NCI-H1417 (cell line): Measurements from ENCODE around the gene KRTAP3-2.

Source experiments
- DNase-seq, 3 experiments: peaks; one replicate each; lab custom pipeline; 2025; lab: John Stamatoyannopoulos, UW

The KRTAP3-2 gene

GRCh38 chr17:41010441-41010840 is 10.7 kb upstream of the KRTAP3-2 start:
- DNase-seq, result no peak

DNA sequence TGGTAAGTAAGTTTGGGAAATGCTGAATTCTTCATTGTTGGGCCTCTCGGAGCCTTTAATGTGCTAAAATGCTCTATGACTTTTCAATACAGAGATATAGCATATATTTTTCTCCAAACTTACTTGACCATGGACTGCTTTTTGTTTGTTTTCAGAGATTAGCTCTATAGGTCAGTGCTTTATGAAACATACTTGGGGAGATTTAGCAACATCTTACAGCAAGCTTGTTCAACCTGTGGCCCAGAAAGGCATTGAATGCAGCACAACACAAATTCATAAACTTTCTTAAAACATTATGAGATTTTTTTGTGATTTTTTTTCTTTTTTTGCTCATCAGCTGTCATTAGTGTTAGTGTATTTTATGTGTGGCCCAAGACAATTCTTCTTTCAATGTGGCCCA is 10.2 kb upstream of the KRTAP3-2 start:
- no peak for DNase-seq

- DNase-seq, result peak in 2 of 3 experiments; percentile 38 to 77
These were observed 9.6 kb upstream of the KRTAP3-2 start for GRCh38 chr17:41009301-41009760.

DNA sequence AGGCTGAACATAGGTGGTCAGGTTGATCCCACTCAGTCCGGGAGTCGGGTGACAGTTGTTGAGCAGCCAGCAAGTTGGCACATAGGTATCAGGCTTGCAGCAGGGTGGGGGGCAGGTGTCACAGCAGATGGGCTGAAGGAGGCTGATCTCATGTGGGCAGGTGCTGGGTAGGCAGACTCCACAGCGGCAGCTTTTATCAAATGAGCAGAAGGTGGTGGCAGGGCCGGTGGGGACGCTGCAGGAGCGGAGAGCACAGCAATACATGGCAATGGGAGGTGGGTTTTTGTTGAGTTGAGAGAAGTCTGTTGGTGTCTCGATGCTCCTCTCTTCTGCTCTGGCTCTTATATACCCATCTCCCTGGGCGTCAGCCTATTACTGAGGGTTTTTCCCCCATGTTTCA is 9.1 kb upstream of the KRTAP3-2 start, which contains the start of gene KRTAP3-1:
KRTAP3-1 (minus strand) TSS at position 318 of the 400 bp plus-strand sequence; CDS start at position 264, 54 bp downstream.
- DNase-seq, result peak in 2 of 3 experiments; percentile 22 to 66

DNA sequence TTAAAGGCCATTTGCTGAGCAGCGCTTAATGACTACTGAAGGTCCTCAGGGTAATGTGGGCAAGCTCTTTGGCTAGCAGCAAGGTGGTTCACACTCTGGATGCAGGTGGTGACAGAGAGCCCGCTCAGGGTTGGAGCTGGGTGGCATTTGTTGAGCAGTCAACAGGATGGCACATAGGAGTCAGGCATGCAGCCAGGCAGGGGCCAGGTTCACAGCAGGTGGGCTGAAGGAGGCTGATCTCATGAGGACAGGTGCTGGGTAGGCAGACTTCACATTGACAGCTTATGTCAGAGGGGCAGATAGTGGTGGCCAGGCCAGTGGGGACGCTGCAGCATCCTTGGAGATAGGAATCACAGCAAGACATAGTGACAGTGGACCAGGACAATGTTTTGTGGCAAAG is 4.7 kb upstream of the KRTAP3-2 start:
- DNase-seq, result peak in 2 of 3 experiments; percentile 11 to 44

DNA sequence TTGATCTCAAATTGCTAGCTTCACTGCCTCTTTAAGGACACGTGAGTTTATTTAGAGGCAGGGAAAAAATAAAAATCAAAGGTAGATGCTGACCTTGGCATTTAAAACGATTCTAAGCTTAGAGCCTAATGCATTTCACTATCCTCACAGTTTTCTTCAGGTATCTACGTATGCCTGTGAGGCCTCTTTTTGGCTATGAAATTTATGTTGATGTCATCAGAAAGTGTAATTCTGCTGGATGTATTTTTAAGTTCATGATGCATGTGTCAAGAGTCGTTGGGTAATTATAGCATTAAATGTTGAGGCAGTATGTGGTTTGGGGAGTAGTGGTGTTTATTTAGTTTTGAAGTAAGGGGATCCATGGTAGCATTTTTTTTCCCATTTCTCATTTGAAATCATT is 4.2 kb upstream of the KRTAP3-2 start:
- DNase-seq, result peak in 1 of 3 experiments; percentile 44

- DNase-seq, result no peak
These were observed 3.1 kb upstream of the KRTAP3-2 start for GRCh38 chr17:41002814-41003213.

DNA sequence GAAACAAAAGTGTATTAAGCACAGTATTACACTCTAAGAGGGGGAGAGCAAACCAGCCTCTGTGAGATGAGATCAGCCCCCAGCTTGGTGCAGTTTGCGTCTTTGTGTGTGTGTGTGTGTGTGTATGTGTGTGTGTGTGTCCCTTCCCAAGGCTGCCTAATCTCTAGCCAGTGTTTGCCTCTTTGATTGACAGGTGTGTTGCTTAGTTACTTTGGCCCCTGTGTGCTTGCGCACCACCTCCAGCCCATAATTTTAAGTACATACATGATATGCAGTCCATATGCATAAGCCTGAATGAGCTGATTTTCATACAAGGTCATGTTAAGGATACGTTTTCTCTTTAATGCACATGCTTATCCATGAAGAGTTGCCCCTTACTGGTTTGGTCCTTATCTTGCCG is 2.1 kb upstream of the KRTAP3-2 start:
- DNase-seq, result no peak

DNA sequence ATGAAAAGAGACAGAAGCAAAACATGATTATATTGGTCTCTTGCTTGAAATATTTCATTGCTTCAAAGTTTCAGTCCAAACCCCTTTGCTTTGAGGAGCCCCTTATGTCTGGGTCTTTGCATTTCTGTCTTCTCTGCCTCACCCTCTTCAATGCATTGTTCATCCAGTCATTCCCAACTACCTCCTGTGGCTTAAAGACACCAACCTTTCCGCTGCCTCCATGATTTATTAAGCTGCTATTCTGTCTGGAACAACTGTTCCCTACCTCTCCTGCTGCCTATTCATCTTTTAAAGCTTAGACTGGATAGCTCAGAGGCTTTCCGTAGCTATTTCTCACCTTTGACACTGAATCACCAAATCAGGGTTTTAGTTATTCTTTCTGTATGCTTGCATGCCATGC is 2.3 kb downstream of the KRTAP3-2 start:
- no peak for DNase-seq

DNA sequence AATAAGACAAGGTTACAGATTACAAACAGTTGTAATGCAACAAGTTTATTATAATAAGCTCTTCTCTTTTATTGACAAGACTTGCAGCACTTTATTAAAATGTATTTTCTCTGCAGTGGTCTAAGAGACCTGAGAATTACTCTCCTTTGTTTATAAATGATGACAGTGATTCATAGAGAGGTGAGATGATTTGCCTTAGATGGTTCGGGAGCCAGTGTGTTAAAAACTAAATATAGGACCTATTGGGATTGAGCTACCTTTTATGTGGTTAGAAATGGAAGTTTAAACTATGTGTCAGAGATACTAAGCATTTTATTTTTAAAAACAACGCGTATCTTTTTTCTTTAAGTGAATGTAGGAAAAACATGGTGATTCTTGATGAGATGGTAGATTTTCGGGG is 2.9 kb downstream of the KRTAP3-2 start:
- DNase-seq, result no peak

DNA sequence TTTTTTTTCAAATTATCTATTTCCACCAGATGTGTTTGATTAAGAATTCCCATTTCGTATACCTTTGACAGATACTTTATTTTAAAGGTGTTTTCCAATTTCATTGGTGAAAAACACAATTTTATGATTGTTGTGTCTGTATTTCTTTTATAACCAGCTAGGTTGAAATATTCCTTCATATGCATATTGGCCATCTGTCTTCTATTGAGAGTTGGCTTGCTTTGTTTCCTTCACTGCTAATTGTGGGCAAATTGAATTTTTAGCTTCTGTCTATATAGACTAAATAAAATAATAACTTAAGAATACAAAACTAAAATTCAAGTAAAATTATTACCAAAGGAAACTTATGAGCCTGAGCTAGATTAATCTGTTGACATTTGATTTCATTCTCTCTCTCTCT is 4.6 kb downstream of the KRTAP3-2 start:
- no peak for DNase-seq

DNA sequence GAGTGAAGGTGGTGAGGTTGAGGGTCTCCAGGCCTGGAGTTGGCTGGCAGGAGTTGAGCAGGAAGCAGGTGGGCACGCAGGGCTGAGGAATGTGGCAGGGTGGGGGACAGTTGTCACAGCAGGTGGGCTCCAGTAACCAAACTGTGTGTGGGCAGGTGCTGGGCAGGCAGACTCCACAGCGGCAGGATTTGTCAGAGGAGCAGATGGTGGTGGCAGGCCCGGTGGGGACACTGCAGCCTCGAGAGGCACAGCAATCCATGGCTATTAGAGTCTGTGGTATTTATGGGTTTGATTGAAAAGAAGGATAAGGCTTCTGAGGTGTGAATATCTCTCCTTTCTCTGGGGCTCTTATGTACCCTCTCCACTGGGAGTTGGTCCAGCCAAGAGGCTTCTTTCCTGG is 5.9 kb downstream of the KRTAP3-2 start, which contains the start of gene KRTAP3-3:
KRTAP3-3 (minus strand) TSS at position 326 of the 400 bp plus-strand sequence; CDS start at position 259, 67 bp downstream.
- DNase-seq, result peak in 2 of 3 experiments; percentile 56 to 81

- DNase-seq, result no peak
These were observed 6.6 kb downstream of the KRTAP3-2 start for GRCh38 chr17:40993084-40993483.

GRCh38 chr17:40992666-40993065 is 7.0 kb downstream of the KRTAP3-2 start:
- DNase-seq, result peak in 1 of 3 experiments; percentile 48

GRCh38 chr17:40986920-40987319 is 12.8 kb downstream of the KRTAP3-2 start:
- no peak for DNase-seq

- DNase-seq, result peak in 1 of 3 experiments; percentile 12
These were observed 15.5 kb downstream of the KRTAP3-2 start, which contains the start of gene KRT40 for GRCh38 chr17:40984226-40984625. Gene KRT40 (minus strand): TSS chr17:40984326. CDS start chr17:40984273, 53 bp downstream.

DNA sequence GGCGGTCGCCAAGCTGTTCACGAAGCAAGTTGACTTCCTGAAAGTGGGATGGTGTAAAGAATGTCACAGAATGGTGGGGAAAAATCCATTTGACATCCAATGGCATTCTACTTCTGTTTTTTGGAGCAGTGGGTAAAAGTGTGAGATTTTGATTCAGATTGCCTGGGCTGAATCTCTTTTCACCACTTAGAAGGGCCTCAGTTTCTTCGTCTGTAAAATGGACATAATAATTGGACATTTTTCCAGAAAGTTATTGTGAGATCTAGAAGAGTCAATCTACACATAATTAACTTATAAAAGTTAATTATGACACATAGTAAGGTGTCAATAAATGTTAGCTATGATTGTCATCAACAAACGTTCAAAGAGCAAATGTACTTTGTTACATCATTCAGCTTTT is 18.6 kb downstream of the KRTAP3-2 start:
- DNase-seq, result no peak

GRCh38 chr17:40980596-40980995 is 19.1 kb downstream of the KRTAP3-2 start:
- peak; percentile 32 to 56 (median 50) for DNase-seq

- peak in 1 of 3 experiments; percentile 33 for DNase-seq
These were observed 19.6 kb downstream of the KRTAP3-2 start for GRCh38 chr17:40980117-40980516.

- DNase-seq, result no peak
These were observed 21.0 kb downstream of the KRTAP3-2 start for GRCh38 chr17:40978575-40979151.

GRCh38 chr17:40975516-40975915 is 24.2 kb downstream of the KRTAP3-2 start:
- no peak for DNase-seq

GRCh38 chr17:40974366-40974765 is 25.3 kb downstream of the KRTAP3-2 start:
- DNase-seq, result no peak

- no peak for DNase-seq
These were observed 32.1 kb downstream of the KRTAP3-2 start for GRCh38 chr17:40967582-40967981.

- no peak for DNase-seq
These were observed 32.9 kb downstream of the KRTAP3-2 start, which contains the start of gene KRT39 for GRCh38 chr17:40966848-40967247. Gene KRT39 (minus strand): TSS chr17:40966948. CDS start chr17:40966856, 92 bp downstream.
